Breast epithelium (tissue), 4 donors: ENCODE results near the gene TRIM67. TPM values are rescaled to one million over a fixed set of nuclear protein-coding genes. Genes with fewer than 3 reads are reported as not detected.

ENCODE experiments used
- DNase-seq, 2 donors: peaks; one replicate each; pipeline ENCODE4 v3.0.0-alpha.2; 2019; ENCODE audit warnings: low spot score in 2 of 2
- H3K27ac ChIP-seq, 2 donors: fragments of 200-600 bp; sonication (generic) in 1 of 2; one replicate each; pipeline ENCODE4 v1.5.1; 2016 to 2019; ENCODE audit warnings: mild to moderate bottlenecking in 1 of 2
- H3K27me3 ChIP-seq, 2 donors: fragments of 200-600 bp; sonication (generic) in 1 of 2; one replicate each; pipeline versions ENCODE4 v1.5.1 to v1.6.0; 2017 to 2019; ENCODE audit warnings: control low read depth in 1 of 2, mild to moderate bottlenecking in 1 of 2
- H3K36me3 ChIP-seq: fragments of 200-600 bp; one replicate; pipeline ENCODE4 v1.5.1; 2019
- H3K4me1 ChIP-seq, 2 donors: fragments of 200-600 bp; sonication (generic); one replicate each; pipeline ENCODE4 v1.5.1; 2016 to 2019; ENCODE audit warnings: control low read depth in 1 of 2
- H3K4me3 ChIP-seq, 3 donors: fragments of 200-600 bp; sonication (generic); 1 replicate in 2 of 3; 2 replicates in 1 of 3; pipeline ENCODE4 v1.5.1; 2016 to 2019; ENCODE audit warnings: mild to moderate bottlenecking in 3 of 3, moderate library complexity in 2 of 3
- H3K9me3 ChIP-seq, 2 donors: fragments of 200-600 bp; sonication (generic) in 1 of 2; one replicate each; pipeline ENCODE4 v1.5.1; 2016 to 2019; ENCODE audit warnings: control low read depth in 1 of 2
- POLR2A ChIP-seq: fragments of 450-650 bp; IDR thresholded peaks from one replicate; pipeline ENCODE4 v1.6.1; 2016; ENCODE audit warnings: antibody characterized with exemption, mild to moderate bottlenecking, moderate library complexity
- POLR2AphosphoS5 ChIP-seq, 3 donors: sonication (generic); formaldehyde crosslinking; IDR thresholded peaks; one replicate each; pipeline ENCODE4 v1.6.1; 2017; ENCODE audit warnings: antibody characterized with exemption in 3 of 3
- intact Hi-C: fragments of 100-400 bp; cut with DNase I; formaldehyde crosslinking; loops from one replicate; pipeline ENCODE4 v1.15.1; 2023; ENCODE audit warnings: low total_unique reads
- total RNA-seq, 3 donors: library from RNA; depleted of rRNA; stranded (reverse); fragments of >200 nt; gene quantifications; one replicate each; pipeline ENCODE4 v1.1.0, GENCODE V29; 2016
- TF ChIP-seq, protein P1 (sequence below), 3 donors: fragments of 450-650 bp; IDR thresholded peaks; one replicate each; pipeline ENCODE4 v1.5.1; 2016 to 2017; ENCODE audit warnings: antibody characterized with exemption in 3 of 3, mild to moderate bottlenecking in 3 of 3, moderate library complexity in 3 of 3

Gene TRIM67
- total RNA-seq, 3 donors from 2014 or later: not detected

DNA sequence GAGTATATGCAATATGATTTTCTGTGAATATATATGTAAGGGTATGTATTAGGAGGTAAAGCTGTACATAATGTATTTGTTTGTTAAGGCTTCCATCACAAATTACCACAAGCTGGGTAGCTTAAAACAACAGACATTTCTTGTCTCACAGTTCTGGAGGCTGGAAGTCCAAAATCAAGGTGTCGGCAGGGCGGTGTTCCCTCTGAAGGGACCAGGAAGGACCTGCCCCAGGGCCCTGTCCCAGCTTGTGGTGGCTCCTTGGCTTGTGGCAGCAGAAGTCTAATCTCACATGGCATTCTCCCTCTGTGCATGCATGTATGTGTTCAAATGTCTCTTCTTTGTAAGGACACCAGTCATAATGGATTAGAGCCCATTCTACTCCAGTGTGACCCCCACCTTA, 17.1 kb downstream of the TRIM67 start:
- Histone ChIP-seq H3K27me3 (peaks cover 0 to 39% of the 10 kb centered on the region in 2 donors), H3K27ac (no peak overlapping the region), H3K4me1 (no peaks in the 10 kb centered on the region), H3K9me3 (peaks cover 5% of the 10 kb centered on the region in 2 donors), H3K36me3 (no peaks in the 10 kb centered on the region), H3K4me3 (no peak overlapping the region)
- intact Hi-C loops: no loop called here
- no peak for TF ChIP-seq POLR2AphosphoS5 (IDR thresholded peaks at IDR 0.05)
- TF ChIP-seq, protein P1, sequence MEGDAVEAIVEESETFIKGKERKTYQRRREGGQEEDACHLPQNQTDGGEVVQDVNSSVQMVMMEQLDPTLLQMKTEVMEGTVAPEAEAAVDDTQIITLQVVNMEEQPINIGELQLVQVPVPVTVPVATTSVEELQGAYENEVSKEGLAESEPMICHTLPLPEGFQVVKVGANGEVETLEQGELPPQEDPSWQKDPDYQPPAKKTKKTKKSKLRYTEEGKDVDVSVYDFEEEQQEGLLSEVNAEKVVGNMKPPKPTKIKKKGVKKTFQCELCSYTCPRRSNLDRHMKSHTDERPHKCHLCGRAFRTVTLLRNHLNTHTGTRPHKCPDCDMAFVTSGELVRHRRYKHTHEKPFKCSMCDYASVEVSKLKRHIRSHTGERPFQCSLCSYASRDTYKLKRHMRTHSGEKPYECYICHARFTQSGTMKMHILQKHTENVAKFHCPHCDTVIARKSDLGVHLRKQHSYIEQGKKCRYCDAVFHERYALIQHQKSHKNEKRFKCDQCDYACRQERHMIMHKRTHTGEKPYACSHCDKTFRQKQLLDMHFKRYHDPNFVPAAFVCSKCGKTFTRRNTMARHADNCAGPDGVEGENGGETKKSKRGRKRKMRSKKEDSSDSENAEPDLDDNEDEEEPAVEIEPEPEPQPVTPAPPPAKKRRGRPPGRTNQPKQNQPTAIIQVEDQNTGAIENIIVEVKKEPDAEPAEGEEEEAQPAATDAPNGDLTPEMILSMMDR (IDR thresholded peaks at IDR 0.05): no peak
- TF ChIP-seq POLR2A: no peak
- no peak for DNase-seq

DNA sequence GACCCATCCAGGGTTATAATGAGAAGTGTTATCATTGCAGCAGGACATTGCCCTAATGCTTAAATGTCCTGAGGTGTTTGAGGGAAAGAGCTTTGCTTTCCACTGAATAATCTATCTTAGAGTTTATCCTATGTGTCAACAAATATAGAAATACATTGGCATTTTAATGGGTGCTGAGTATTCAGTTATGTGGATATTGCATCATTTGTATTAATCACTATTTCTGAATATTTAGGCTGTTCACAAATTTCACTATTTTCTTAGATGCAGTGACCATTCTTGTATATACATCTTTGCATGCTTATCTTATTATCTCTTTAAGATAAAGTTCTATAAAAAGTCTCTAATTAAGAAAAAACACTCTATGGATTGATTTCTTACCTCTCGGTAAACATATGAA, 18.2 kb downstream of the TRIM67 start:
- Histone ChIP-seq H3K9me3 (peaks cover 5% of the 10 kb centered on the region in 2 donors), H3K36me3 (no peaks in the 10 kb centered on the region), H3K4me1 (no peaks in the 10 kb centered on the region), H3K27ac (no peak overlapping the region), H3K4me3 (no peak overlapping the region), H3K27me3 (peaks cover 0 to 43% of the 10 kb centered on the region in 2 donors)
- intact Hi-C loops: no loop called here
- TF ChIP-seq POLR2A (no peak), POLR2AphosphoS5 (IDR thresholded peaks at IDR 0.05) (no peak)
- TF ChIP-seq, protein P1 (IDR thresholded peaks at IDR 0.05): no peak
- DNase-seq: no peak

DNA sequence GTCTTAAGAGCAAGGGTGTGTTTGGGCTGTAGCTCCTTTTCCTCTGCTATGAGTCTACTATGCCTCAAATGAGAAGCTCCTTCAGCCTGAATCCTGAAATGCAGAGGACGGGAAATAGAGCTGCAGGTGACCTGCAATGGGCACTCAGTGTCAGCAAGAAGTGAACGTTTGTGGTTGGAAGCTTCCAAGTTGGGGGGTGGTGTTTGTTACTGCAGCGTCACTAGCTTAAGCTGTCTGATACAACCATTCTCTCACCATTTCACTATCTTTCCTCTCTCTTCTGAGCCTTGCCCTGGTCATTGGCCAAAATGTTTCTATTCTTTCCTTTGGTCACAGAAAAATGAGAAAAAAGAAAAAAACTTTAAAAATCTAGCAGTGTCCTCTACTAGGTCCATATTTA, 19.4 kb downstream of the TRIM67 start:
- Histone ChIP-seq H3K4me3 (no peak overlapping the region), H3K27me3 (peaks cover 0 to 46% of the 10 kb centered on the region in 2 donors), H3K36me3 (no peaks in the 10 kb centered on the region), H3K9me3 (peaks cover 5% of the 10 kb centered on the region in 2 donors), H3K27ac (no peak overlapping the region), H3K4me1 (no peaks in the 10 kb centered on the region)
- no peak for DNase-seq
- intact Hi-C loops: no loop called here
- TF ChIP-seq, protein P1 (IDR thresholded peaks at IDR 0.05): no peak
- TF ChIP-seq POLR2A (no peak), POLR2AphosphoS5 (IDR thresholded peaks at IDR 0.05) (no peak)

DNA sequence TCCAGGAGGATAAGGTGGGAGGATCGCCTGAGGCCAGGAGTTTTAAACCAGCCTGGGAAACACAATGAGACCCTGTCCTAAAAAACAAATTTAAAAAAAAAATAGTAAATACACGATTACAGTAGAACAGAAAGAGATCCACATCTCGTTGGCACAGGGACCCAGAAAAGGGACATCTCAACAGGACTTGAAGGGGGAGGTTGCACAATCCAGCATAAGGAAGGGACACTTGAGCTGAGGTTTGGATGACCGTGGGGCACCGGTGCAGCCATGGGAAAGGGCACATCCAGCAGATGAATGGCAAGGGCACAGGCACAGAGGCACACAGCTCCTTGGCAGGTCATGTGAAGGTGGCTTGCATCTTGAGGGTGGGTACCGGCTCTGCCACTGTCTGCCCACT, 20.5 kb downstream of the TRIM67 start:
- no peak for DNase-seq
- Histone ChIP-seq H3K9me3 (peaks cover 5% of the 10 kb centered on the region in 2 donors), H3K36me3 (no peaks in the 10 kb centered on the region), H3K4me3 (no peak overlapping the region), H3K4me1 (no peaks in the 10 kb centered on the region), H3K27ac (no peak overlapping the region), H3K27me3 (peaks cover 0 to 46% of the 10 kb centered on the region in 2 donors)
- TF ChIP-seq POLR2A (no peak), POLR2AphosphoS5 (IDR thresholded peaks at IDR 0.05) (no peak)
- TF ChIP-seq, protein P1 (IDR thresholded peaks at IDR 0.05): no peak
- intact Hi-C loops: no loop called here

DNA sequence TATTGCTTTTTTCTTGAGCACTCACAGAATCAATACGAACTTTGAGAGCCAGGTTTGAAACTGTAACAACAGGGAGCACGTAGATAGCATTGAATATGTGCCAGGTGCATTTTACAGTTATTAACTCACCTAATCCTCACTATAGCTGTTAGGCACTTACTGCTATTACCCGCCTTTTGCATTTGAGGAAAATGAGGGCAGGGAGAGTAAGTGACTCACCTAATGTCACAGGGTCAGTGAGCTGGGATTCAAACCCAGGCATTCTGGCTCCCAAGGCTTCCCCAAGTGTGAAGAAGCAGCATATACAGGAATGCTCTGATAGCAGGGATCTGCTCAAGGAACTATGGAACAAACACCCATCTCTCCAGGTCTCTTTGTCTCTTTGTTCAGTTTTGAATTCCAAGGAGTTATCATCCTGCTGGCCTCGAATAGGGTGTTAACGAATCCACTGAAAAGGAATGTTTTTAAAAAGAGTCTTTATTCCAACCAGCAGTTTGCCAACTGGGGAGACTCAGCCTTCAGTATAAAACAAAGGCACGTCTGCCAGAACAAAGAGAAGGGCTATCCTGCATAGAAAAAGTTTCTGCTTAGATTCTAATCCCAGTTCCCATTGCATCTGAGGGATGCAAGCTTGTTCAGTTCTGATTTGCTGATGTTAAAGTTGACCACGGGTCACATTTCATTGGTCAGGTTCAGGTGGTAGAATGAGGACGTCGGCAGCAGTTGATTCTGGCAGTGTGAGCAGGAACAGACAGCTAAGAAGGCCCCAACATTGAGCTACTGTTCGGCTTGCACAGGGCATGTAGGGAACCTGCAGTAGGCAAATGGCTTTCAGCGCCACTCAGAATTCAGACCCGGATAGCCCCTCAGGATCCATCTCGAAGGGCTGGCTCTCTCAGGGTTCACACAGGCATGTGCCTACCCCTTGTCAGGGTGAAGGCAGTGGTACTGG, 22.1 kb downstream of the TRIM67 start:
- DNase-seq: no peak
- H3K27ac ChIP-seq: no peak overlapping the region
- TF ChIP-seq POLR2A (no peak), POLR2AphosphoS5 (IDR thresholded peaks at IDR 0.05) (no peak)
- TF ChIP-seq, protein P1 (IDR thresholded peaks at IDR 0.05): no peak
- peaks cover 0 to 54% of the 10 kb centered on the region in 2 donors for H3K27me3 ChIP-seq
- H3K9me3 ChIP-seq: peaks cover 4% of the 10 kb centered on the region in 2 donors
- H3K4me3 ChIP-seq: no peak overlapping the region
- intact Hi-C loops: no loop called here
- H3K4me1 ChIP-seq: no peaks in the 10 kb centered on the region
- no peaks in the 10 kb centered on the region for H3K36me3 ChIP-seq
